Fibroblast of villous mesenchyme (primary cell): ENCODE measurements around the gene TMEM126A. TPM values are rescaled to one million over a fixed set of nuclear protein-coding genes. Genes with fewer than 3 reads are reported as not detected.

Experiments used
- DNase-seq: peaks from one replicate; pipeline ENCODE4 v3.0.0-alpha.2; 2010; ENCODE audit warnings: low read depth
- H3K4me3 ChIP-seq: 2 replicates; pipeline ENCODE4 v1.5.1; 2011; ENCODE audit warnings: low read depth, mild to moderate bottlenecking, low read length
- total RNA-seq: library from RNA; depleted of rRNA; stranded (reverse); fragments of >200 nt; gene quantifications from 2 replicates; pipeline ENCODE4 v1.2.3, GENCODE V29; 2012
- TF ChIP-seq, protein P1 (sequence below): IDR thresholded peaks from 2 replicates; pipeline ENCODE4 v1.5.1; 2012; ENCODE audit warnings: low read depth, mild to moderate bottlenecking, low read length; ENCODE audit not compliant: insufficient read depth

TMEM126A gene
- total RNA-seq, 1 donor: 46.6 TPM

GRCh38 chr11:85661972-85662664 lies 14.4 kb downstream of the TMEM126A start:
- TF ChIP-seq, protein P1, sequence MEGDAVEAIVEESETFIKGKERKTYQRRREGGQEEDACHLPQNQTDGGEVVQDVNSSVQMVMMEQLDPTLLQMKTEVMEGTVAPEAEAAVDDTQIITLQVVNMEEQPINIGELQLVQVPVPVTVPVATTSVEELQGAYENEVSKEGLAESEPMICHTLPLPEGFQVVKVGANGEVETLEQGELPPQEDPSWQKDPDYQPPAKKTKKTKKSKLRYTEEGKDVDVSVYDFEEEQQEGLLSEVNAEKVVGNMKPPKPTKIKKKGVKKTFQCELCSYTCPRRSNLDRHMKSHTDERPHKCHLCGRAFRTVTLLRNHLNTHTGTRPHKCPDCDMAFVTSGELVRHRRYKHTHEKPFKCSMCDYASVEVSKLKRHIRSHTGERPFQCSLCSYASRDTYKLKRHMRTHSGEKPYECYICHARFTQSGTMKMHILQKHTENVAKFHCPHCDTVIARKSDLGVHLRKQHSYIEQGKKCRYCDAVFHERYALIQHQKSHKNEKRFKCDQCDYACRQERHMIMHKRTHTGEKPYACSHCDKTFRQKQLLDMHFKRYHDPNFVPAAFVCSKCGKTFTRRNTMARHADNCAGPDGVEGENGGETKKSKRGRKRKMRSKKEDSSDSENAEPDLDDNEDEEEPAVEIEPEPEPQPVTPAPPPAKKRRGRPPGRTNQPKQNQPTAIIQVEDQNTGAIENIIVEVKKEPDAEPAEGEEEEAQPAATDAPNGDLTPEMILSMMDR: no peak
- peak overlapping the region; percentile 97 for H3K4me3 ChIP-seq
- peak; percentile 53 for DNase-seq

DNA sequence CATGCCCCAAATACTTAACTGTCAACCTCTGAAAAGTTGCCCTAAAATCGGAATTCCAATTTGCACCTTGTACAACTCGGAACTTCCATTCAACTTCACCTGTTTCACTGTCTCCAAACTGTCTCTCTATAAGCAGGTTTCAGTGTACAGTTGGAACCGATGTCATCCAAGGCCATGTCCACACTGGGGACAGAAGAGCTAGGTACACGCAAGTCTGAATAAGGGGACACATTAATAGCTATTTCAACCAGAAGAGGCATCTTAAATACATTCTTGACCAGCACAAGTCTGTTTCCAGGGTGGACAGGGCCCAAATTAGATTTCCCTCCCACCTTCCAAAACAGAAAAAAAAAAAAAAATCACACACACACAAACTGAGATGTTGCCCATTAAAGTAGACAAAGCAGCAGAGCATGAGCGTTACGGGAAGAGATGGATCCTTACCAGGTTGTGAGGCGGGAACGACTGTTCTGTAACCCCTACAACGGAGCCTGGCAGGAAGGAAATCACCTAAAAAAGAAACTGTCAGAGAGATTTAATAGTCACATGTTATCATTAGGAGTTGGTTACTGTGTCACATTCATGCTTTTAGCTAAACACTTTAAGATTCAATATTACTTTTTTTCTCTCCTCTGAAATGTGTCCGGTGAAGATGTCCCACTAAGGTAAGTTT lies 15.4 kb downstream of the TMEM126A start:
- no peak for DNase-seq
- TF ChIP-seq, protein P1: no peak
- H3K4me3 ChIP-seq: peak overlapping the region; percentile 97

GRCh38 chr11:85663753-85664614 lies 16.2 kb downstream of the TMEM126A start:
- TF ChIP-seq, protein P1: peak; percentile 31
- peak overlapping the region; percentile 97 for H3K4me3 ChIP-seq
- peak; percentile 70 for DNase-seq

GRCh38 chr11:85664615-85665481 lies 17.1 kb downstream of the TMEM126A start, which contains the start of gene CREBZF:
Gene CREBZF (minus strand): TSS chr11:85665129. CDS start chr11:85664875, 254 bp downstream.
- TF ChIP-seq, protein P1: peak; percentile 1
- DNase-seq: peak; percentile 96
- H3K4me3 ChIP-seq: peak within 1 kb of the TSS; percentile 97

DNA sequence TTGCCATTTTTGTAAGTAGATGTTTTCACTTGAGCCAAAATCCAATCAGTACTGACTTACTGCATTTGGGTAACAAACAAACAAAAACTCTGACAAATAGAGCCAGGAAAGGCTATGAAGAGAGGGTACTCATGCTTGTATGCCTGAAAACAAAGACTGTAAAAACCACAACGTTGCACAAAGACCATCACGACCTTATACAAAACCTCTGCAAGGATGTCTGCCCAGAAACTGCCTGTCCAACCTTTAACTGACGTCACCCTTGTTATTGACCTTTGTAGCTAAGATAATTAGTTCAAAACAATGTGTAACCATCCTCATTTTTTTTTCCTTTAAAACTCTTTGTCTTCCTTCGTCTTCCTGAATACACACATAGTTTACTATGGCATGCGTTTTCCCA lies 18.0 kb downstream of the TMEM126A start:
- H3K4me3 ChIP-seq: no peak overlapping the region
- TF ChIP-seq, protein P1: no peak
- peak; percentile 34 for DNase-seq

DNA sequence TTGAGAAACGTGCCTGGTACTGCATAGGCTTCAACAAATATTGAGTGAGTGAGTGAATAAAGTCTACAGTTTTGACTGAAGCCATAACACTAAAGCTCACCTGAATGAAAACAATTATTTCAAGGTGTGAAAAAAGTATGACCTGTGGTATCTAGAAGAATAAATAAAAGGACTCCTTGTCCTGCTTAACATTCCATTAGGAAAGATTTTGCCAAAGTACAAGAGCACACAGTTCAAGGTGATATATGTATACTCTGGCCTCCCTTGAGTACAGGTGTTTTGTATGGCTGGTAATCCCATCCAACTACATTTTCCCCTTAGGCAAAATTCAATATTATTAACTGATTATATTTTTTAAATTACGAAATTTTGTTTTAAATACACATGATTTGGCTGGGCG lies 18.9 kb downstream of the TMEM126A start:
- TF ChIP-seq, protein P1: no peak
- H3K4me3 ChIP-seq: no peak overlapping the region
- DNase-seq: no peak
